Endothelial cell of umbilical vein (primary cell): ENCODE results near the gene CYSLTR2. TPM values are rescaled to one million over a fixed set of nuclear protein-coding genes. Genes with fewer than 3 reads are reported as not detected.

Experiments used
- BruUV-seq: library from RNA; stranded (reverse); fragments of 400-500 nt; replicated peaks from 2 replicates; lab custom pipeline; 2021; lab: Mats Ljungman, UMichigan
- CTCF ChIA-PET: fragments of 300-600, 350-600 bp; sonication (Branson Sonifier 250); formaldehyde crosslinking; loops from one replicate; lab custom pipeline; 2021; ENCODE audit warnings: antibody characterized with exemption, inconsistent platforms; lab: Charles Lee
- POLR2A ChIA-PET: fragments of 300-600, 350-600 bp; sonication (Branson Sonifier 250); formaldehyde crosslinking; loops from one replicate; lab custom pipeline; 2021; ENCODE audit warnings: antibody characterized with exemption, inconsistent platforms; lab: Charles Lee
- DNase-seq: peaks from one replicate; pipeline ENCODE4 v3.0.0-alpha.2; 2011; ENCODE audit warnings: low read depth, low spot score
- FAIRE-seq: peaks from 2 replicates; lab custom pipeline; 2011; peaks lifted over from hg19 to GRCh38; lab: Jason Lieb, UNC
- H2AFZ ChIP-seq: 2 replicates; pipeline ENCODE4 v1.6.0; 2012; ENCODE audit warnings: low read depth, low read length, control low read depth, inconsistent platforms
- H3K27ac ChIP-seq: 2 replicates; pipeline ENCODE4 v1.5.1; 2011; ENCODE audit warnings: low read depth, mild to moderate bottlenecking, control low read depth, low read length, moderate library complexity; ENCODE audit not compliant: insufficient read depth
- H3K27me3 ChIP-seq, 2 experiments: 2 replicates each; pipeline versions ENCODE4 v1.6.0 to v1.6.1; 2011; ENCODE audit warnings: low read length in 2 of 2, mixed read lengths in 1 of 2; ENCODE audit not compliant: control insufficient read depth in 2 of 2, insufficient read depth in 2 of 2
- H3K36me3 ChIP-seq, 2 experiments: 2 replicates in 1 of 2; 3 replicates in 1 of 2; pipeline ENCODE4 v1.5.1; 2011; ENCODE audit warnings: low read length in 2 of 2, mild to moderate bottlenecking in 1 of 2, moderate library complexity in 1 of 2; ENCODE audit not compliant: control insufficient read depth in 2 of 2, insufficient read depth in 2 of 2; ENCODE audit errors: extremely low read depth in 1 of 2
- H3K4me1 ChIP-seq: 3 replicates; pipeline ENCODE4 v1.5.1; 2011; ENCODE audit warnings: mild to moderate bottlenecking, low read length; ENCODE audit not compliant: control insufficient read depth, insufficient read depth; ENCODE audit errors: extremely low read depth
- H3K4me2 ChIP-seq: 2 replicates; pipeline ENCODE4 v1.6.1; 2011; ENCODE audit warnings: low read length, control low read depth, mixed read lengths; ENCODE audit not compliant: insufficient read depth
- H3K4me3 ChIP-seq, 3 experiments: fragments of 200-600 bp in 1 of 3; sonication (generic), shearing (Covaris generic) in 1 of 3; replicated peaks in 1 of 3; 2 replicates each; pipeline ENCODE4 v1.5.1; 2011 to 2016; ENCODE audit warnings: control low read depth in 3 of 3, low read length in 3 of 3, mild to moderate bottlenecking in 2 of 3, inconsistent platforms in 1 of 3, low read depth in 1 of 3, moderate library complexity in 1 of 3; ENCODE audit not compliant: insufficient read depth in 1 of 3
- H3K79me2 ChIP-seq: 2 replicates; pipeline ENCODE4 v1.6.0; 2012; ENCODE audit warnings: low read length, inconsistent platforms; ENCODE audit not compliant: control insufficient read depth, insufficient read depth
- H3K9ac ChIP-seq: replicated peaks from 2 replicates; pipeline ENCODE3; 2011; ENCODE audit warnings: low read length, control low read depth; ENCODE audit not compliant: insufficient read depth; ENCODE audit errors: extremely low read depth
- H3K9me1 ChIP-seq: replicated peaks from 3 replicates; pipeline ENCODE4 v1.6.0; 2011; ENCODE audit warnings: mild to moderate bottlenecking, low read length; ENCODE audit not compliant: control insufficient read depth, insufficient read depth; ENCODE audit errors: extremely low read depth
- H3K9me3 ChIP-seq: replicated peaks from 2 replicates; pipeline ENCODE4 v1.5.1; 2012; ENCODE audit warnings: low read length, inconsistent platforms; ENCODE audit not compliant: control insufficient read depth, insufficient read depth
- H4K20me1 ChIP-seq: replicated peaks from 2 replicates; pipeline ENCODE3; 2011; ENCODE audit warnings: mild to moderate bottlenecking, low read length; ENCODE audit not compliant: control insufficient read depth, insufficient read depth; ENCODE audit errors: extremely low read depth
- CTCF ChIP-seq, 2 donors: IDR thresholded peaks; 1 replicate in 1 of 2; 2 replicates in 1 of 2; pipeline ENCODE4 v1.5.1; 2011; ENCODE audit warnings: low read length in 2 of 2, mild to moderate bottlenecking in 2 of 2, moderate library complexity in 2 of 2, control low read depth in 1 of 2, inconsistent platforms in 1 of 2, low read depth in 1 of 2; ENCODE audit not compliant: insufficient read depth in 1 of 2; ENCODE audit errors: extremely low read depth in 1 of 2
- EZH2 ChIP-seq: IDR thresholded peaks from 2 replicates; pipeline ENCODE4 v1.6.1; 2012; ENCODE audit warnings: borderline replicate concordance, low read depth, mild to moderate bottlenecking, moderate library complexity, low read length, inconsistent platforms; ENCODE audit not compliant: severe bottlenecking
- FOS ChIP-seq: IDR thresholded peaks from 2 replicates; pipeline ENCODE4 v1.6.1; 2011; ENCODE audit warnings: mild to moderate bottlenecking, low read length, moderate library complexity, borderline replicate concordance; ENCODE audit not compliant: insufficient read depth
- GATA2 ChIP-seq: IDR thresholded peaks from 2 replicates; pipeline ENCODE4 v1.7.0; 2011; ENCODE audit warnings: low read depth, mild to moderate bottlenecking, moderate library complexity, mixed read lengths, low read length; ENCODE audit not compliant: insufficient read length, insufficient read depth
- JUN ChIP-seq: IDR thresholded peaks from 2 replicates; pipeline ENCODE4 v1.6.1; 2011; ENCODE audit warnings: borderline replicate concordance, low read depth; ENCODE audit not compliant: insufficient read length, insufficient read depth
- MYC ChIP-seq: IDR thresholded peaks from one replicate; pipeline ENCODE4 v1.6.1; 2011; ENCODE audit warnings: mild to moderate bottlenecking, low read depth, low read length
- POLR2A ChIP-seq: IDR thresholded peaks from 2 replicates; pipeline ENCODE4 v1.6.1; 2012; ENCODE audit warnings: low read depth, mild to moderate bottlenecking, control low read depth, low read length
- POLR2AphosphoS5 ChIP-seq: IDR thresholded peaks from 2 replicates; pipeline ENCODE4 v1.6.1; 2012; ENCODE audit warnings: low read depth, mild to moderate bottlenecking, control low read depth, low read length, moderate library complexity; ENCODE audit not compliant: insufficient read depth
- dilution Hi-C: fragments of 300-500 bp; cut with MboI; formaldehyde crosslinking; loops from one replicate; pipeline ENCODE4 v1.15.0; 2019; ENCODE audit warnings: low sequenced_read_pairs; ENCODE audit not compliant: extremely low pct_ligation_motif_present
- intact Hi-C: fragments of 100-400 bp; cut with micrococcal nuclease; formaldehyde crosslinking; loops from one replicate; pipeline ENCODE4 v1.10.0; 2022
- polyA plus RNA-seq, 4 experiments: library from polyadenylated mRNA; depleted of rRNA in 3 of 4; stranded (reverse) in 3 of 4; unstranded in 1 of 4; fragments of >200 nt; gene quantifications; 2 replicates each; pipeline versions ENCODE4 v1.2.1 to v1.2.3, GENCODE V29; 2011 to 2012; ENCODE audit warnings: missing spikeins in 1 of 4
- total RNA-seq: library from RNA; stranded (reverse); gene quantifications from 2 replicates; pipeline ENCODE4 v1.2.3, GENCODE V29; 2021
- TF ChIP-seq, protein P1 (sequence below): IDR thresholded peaks from 2 replicates; pipeline ENCODE4 v1.6.1; 2011; ENCODE audit not compliant: insufficient read depth, insufficient read length

The CYSLTR2 gene
- total and polyA plus RNA-seq, 2 donors (not counting 3 experiments of a cell fraction or from before 2014, with no cell fraction given): 0.10 to 0.31 TPM

- H3K9me3 ChIP-seq: no peaks in the 10 kb centered on the region
- no peaks in the 10 kb centered on the region for H3K79me2 ChIP-seq
- peaks cover 1 to 2% of the 10 kb centered on the region in 2 experiments for H3K27me3 ChIP-seq
- H3K36me3 ChIP-seq: no peaks in the 10 kb centered on the region
- ChIA-PET POLR2A (no interaction called here), CTCF (no interaction called here)
- TF ChIP-seq FOS: no peak
- TF ChIP-seq EZH2: no peak
- TF ChIP-seq, protein P1, sequence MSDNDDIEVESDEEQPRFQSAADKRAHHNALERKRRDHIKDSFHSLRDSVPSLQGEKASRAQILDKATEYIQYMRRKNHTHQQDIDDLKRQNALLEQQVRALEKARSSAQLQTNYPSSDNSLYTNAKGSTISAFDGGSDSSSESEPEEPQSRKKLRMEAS: no peak
- TF ChIP-seq POLR2AphosphoS5: no peak
- TF ChIP-seq JUN: no peak
- no peak for TF ChIP-seq GATA2
- no peak for TF ChIP-seq MYC
- no peak for TF ChIP-seq POLR2A
- no peak for TF ChIP-seq CTCF (IDR thresholded peaks at IDR 0.05; ENCODE audit: extremely low read depth in 1 of 2, insufficient read depth in 1 of 2, low read depth in 1 of 2, low read length in 2 of 2)
- H4K20me1 ChIP-seq: no peaks in the 10 kb centered on the region
- dilution Hi-C loops: no loop called here
- no peak overlapping the region for H3K4me3 ChIP-seq
- H3K27ac ChIP-seq: no peak overlapping the region
- intact Hi-C loops: no loop called here
- H2AFZ ChIP-seq: no peak overlapping the region
- no peak for FAIRE-seq
- BruUV-seq: no TSS peak
- no peak overlapping the region for H3K4me2 ChIP-seq
- H3K4me1 ChIP-seq: no peaks in the 10 kb centered on the region
- H3K9ac ChIP-seq: no peak overlapping the region
- no peaks in the 10 kb centered on the region for H3K9me1 ChIP-seq
- DNase-seq: no peak
These were observed 55.5 kb downstream of the CYSLTR2 start for GRCh38 chr13:48709213-48709612.
